CD8-positive, alpha-beta memory T cell (primary cell): ENCODE data around the gene NME9. TPM values are rescaled to one million over a fixed set of nuclear protein-coding genes. Genes with fewer than 3 reads are reported as not detected.
A peak's percentile ranks its signal among the peaks of the same experiment; 100 is the strongest.
"Not testable (repeated sequence)": the region's sequence is repeated elsewhere in the genome, so short reads cannot be mapped to it uniquely, and the experiment has no call there.

Experiments used
- CTCF ChIA-PET: fragments of 350-600 bp; sonication (Branson Sonifier 250); formaldehyde crosslinking; loops from one replicate; lab custom pipeline; 2021; ENCODE audit warnings: antibody characterized with exemption; lab: Charles Lee
- POLR2A ChIA-PET: fragments of 350-600 bp; sonication (Branson Sonifier 250); formaldehyde crosslinking; loops from one replicate; lab custom pipeline; 2021; ENCODE audit warnings: antibody characterized with exemption; lab: Charles Lee
- DNase-seq, 5 donors: peaks; one replicate each; pipeline versions ENCODE4 v3.0.0 to v3.0.0-alpha.2; 2020 to 2022; ENCODE audit warnings: mixed read lengths in 1 of 5
- H3K27ac ChIP-seq: one replicate; pipeline ENCODE4 v1.7.0; 2013; ENCODE audit warnings: low read depth, mild to moderate bottlenecking, low read length, moderate library complexity
- H3K27me3 ChIP-seq: 2 replicates; pipeline ENCODE4 v1.7.0; 2013; ENCODE audit warnings: low read length, mild to moderate bottlenecking; ENCODE audit not compliant: insufficient read depth, poor library complexity, severe bottlenecking
- H3K36me3 ChIP-seq: 2 replicates; pipeline ENCODE4 v1.7.0; 2013; ENCODE audit warnings: mild to moderate bottlenecking, low read length, moderate library complexity; ENCODE audit not compliant: insufficient read depth
- H3K4me1 ChIP-seq: 2 replicates; pipeline ENCODE4 v1.7.0; 2013; ENCODE audit warnings: mild to moderate bottlenecking, low read length, moderate library complexity; ENCODE audit not compliant: insufficient read depth
- H3K4me3 ChIP-seq: 2 replicates; pipeline ENCODE4 v1.7.0; 2013; ENCODE audit warnings: mild to moderate bottlenecking, low read length
- H3K9me3 ChIP-seq: 2 replicates; pipeline ENCODE4 v1.7.0; 2013; ENCODE audit warnings: mild to moderate bottlenecking, low read length
- H3K27ac Mint-ChIP-seq, 8 donors: one replicate each; pipeline ENCODE4 v1.8.0; 2020 to 2021; ENCODE audit warnings: mixed read lengths in 8 of 8, mild to moderate bottlenecking in 6 of 8, inconsistent platforms in 3 of 8, moderate library complexity in 3 of 8
- H3K27me3 Mint-ChIP-seq, 2 donors: one replicate each; pipeline ENCODE4 v1.8.0; 2020 to 2021; ENCODE audit warnings: mixed read lengths in 2 of 2, mild to moderate bottlenecking in 1 of 2, moderate library complexity in 1 of 2
- H3K36me3 Mint-ChIP-seq, 3 donors: one replicate each; pipeline ENCODE4 v1.8.0; 2020 to 2021; ENCODE audit warnings: mixed read lengths in 3 of 3, inconsistent platforms in 1 of 3, mild to moderate bottlenecking in 1 of 3
- H3K4me1 Mint-ChIP-seq, 3 donors: one replicate each; pipeline ENCODE4 v1.8.0; 2020 to 2021; ENCODE audit warnings: mixed read lengths in 3 of 3, inconsistent platforms in 1 of 3, mild to moderate bottlenecking in 1 of 3
- H3K4me3 Mint-ChIP-seq, 7 donors: one replicate each; pipeline ENCODE4 v1.8.0; 2020 to 2021; ENCODE audit warnings: mixed read lengths in 7 of 7, mild to moderate bottlenecking in 6 of 7, moderate library complexity in 4 of 7, inconsistent platforms in 2 of 7
- H3K9me3 Mint-ChIP-seq, 5 donors: one replicate each; pipeline ENCODE4 v1.8.0; 2020 to 2022; ENCODE audit warnings: mixed read lengths in 5 of 5, mild to moderate bottlenecking in 3 of 5, moderate library complexity in 2 of 5, inconsistent platforms in 1 of 5
- polyA plus RNA-seq: library from polyadenylated mRNA; unstranded; fragments of 300-500 nt; fragmentation: Illumina TruSeq; gene quantifications from one replicate; pipeline ENCODE4 v1.2.3, GENCODE V29; 2021
- total RNA-seq, 2 experiments: library from RNA; stranded (reverse); gene quantifications; one replicate each; pipeline ENCODE4 v1.2.3, GENCODE V29; 2021

The NME9 gene
- not detected for total RNA-seq
- 0.44 TPM for polyA plus RNA-seq

- peaks cover 7% of the 10 kb centered on the region for H3K4me1 ChIP-seq
- peak within 1 kb of the TSS; percentile 82 for H3K27ac ChIP-seq
- no peaks in the 10 kb centered on the region for H3K27me3 ChIP-seq
- CTCF ChIA-PET, result interaction anchor here (0.8 to 1.8 kb wide), 13 partner anchors 8 to 155 kb away, joined by 3 to 6 read pairs (median 4); partner anchors contain the start of gene DBR1
- peak within 1 kb of the TSS; percentile 80 for H3K4me3 ChIP-seq
- DNase-seq, result peak; percentile 87 to 97 (median 92)
- H3K4me1 Mint-ChIP-seq, result peaks cover 25 to 38% (median 30%) of the 10 kb centered on the region in 3 donors
- peak within 1 kb of the TSS; percentile 80 to 99 (median 98) for H3K27ac Mint-ChIP-seq
- H3K27me3 Mint-ChIP-seq, result peaks cover 0 to 4% of the 10 kb centered on the region in 2 donors
- H3K4me3 Mint-ChIP-seq, result peak within 1 kb of the TSS; percentile 95 to 98 (median 98)
- H3K9me3 ChIP-seq, result no peaks in the 10 kb centered on the region
- no peaks in the 10 kb centered on the region for H3K36me3 ChIP-seq
- H3K9me3 Mint-ChIP-seq, result no peaks in the 10 kb centered on the region
- POLR2A ChIA-PET, result interaction anchor here (0.6 kb wide), 1 partner anchor 97 kb away, joined by 6 read pairs; no protein-coding TSS in a partner anchor
- H3K36me3 Mint-ChIP-seq, result peaks cover 0 to 5% (median 0%) of the 10 kb centered on the region in 3 donors
Observed at GRCh38 chr3:138329127-138329983, at the start of gene NME9. NME9 (minus strand) TSS chr3:138329851; CDS start chr3:138329335, 516 bp downstream.

GRCh38 chr3:138378990-138379389 lies 49.3 kb upstream of the NME9 start:
- H3K4me1 ChIP-seq, result no peaks in the 10 kb centered on the region
- Mint-ChIP-seq H3K4me3 (no peak overlapping the region), H3K36me3 (no peaks in the 10 kb centered on the region), H3K4me1 (no peaks in the 10 kb centered on the region), H3K27ac (no peak overlapping the region), H3K9me3 (no peaks in the 10 kb centered on the region), H3K27me3 (peaks cover 5% of the 10 kb centered on the region in 2 donors)
- no peak overlapping the region for H3K27ac ChIP-seq
- no peak for DNase-seq
- POLR2A ChIA-PET, result no interaction called here
- no peaks in the 10 kb centered on the region for H3K36me3 ChIP-seq
- CTCF ChIA-PET, result no interaction called here
- no peaks in the 10 kb centered on the region for H3K9me3 ChIP-seq
- no peak overlapping the region for H3K4me3 ChIP-seq
- no peaks in the 10 kb centered on the region for H3K27me3 ChIP-seq

GRCh38 chr3:138378331-138378730 lies 48.7 kb upstream of the NME9 start:
- ChIA-PET CTCF (no interaction called here), POLR2A (no interaction called here)
- H3K36me3 Mint-ChIP-seq, result no peaks in the 10 kb centered on the region
- H3K9me3 ChIP-seq, result no peaks in the 10 kb centered on the region
- no peaks in the 10 kb centered on the region for H3K36me3 ChIP-seq
- H3K27me3 Mint-ChIP-seq, result peaks cover 0 to 3% of the 10 kb centered on the region in 2 donors
- no peaks in the 10 kb centered on the region for H3K4me1 ChIP-seq
- no peaks in the 10 kb centered on the region for H3K9me3 Mint-ChIP-seq
- H3K27ac Mint-ChIP-seq, result no peak overlapping the region
- no peaks in the 10 kb centered on the region for H3K27me3 ChIP-seq
- H3K4me1 Mint-ChIP-seq, result no peaks in the 10 kb centered on the region
- no peak for DNase-seq
- no peak overlapping the region for H3K4me3 ChIP-seq
- no peak overlapping the region for H3K27ac ChIP-seq
- H3K4me3 Mint-ChIP-seq, result no peak overlapping the region

GRCh38 chr3:138377804-138378203 lies 48.2 kb upstream of the NME9 start:
- Mint-ChIP-seq H3K4me1 (no peaks in the 10 kb centered on the region), H3K27ac (no peak overlapping the region), H3K9me3 (no peaks in the 10 kb centered on the region), H3K4me3 (no peak overlapping the region), H3K36me3 (no peaks in the 10 kb centered on the region), H3K27me3 (peaks cover 0 to 6% of the 10 kb centered on the region in 2 donors)
- H3K36me3 ChIP-seq, result no peaks in the 10 kb centered on the region
- POLR2A ChIA-PET, result no interaction called here
- H3K4me1 ChIP-seq, result no peaks in the 10 kb centered on the region
- no peaks in the 10 kb centered on the region for H3K9me3 ChIP-seq
- DNase-seq, result no peak
- CTCF ChIA-PET, result no interaction called here
- no peak overlapping the region for H3K27ac ChIP-seq
- no peak overlapping the region for H3K4me3 ChIP-seq
- H3K27me3 ChIP-seq, result no peaks in the 10 kb centered on the region

GRCh38 chr3:138377212-138377611 lies 47.6 kb upstream of the NME9 start:
- H3K4me3 ChIP-seq, H3K4me1 Mint-ChIP-seq, H3K9me3 Mint-ChIP-seq, DNase-seq, H3K27ac Mint-ChIP-seq, H3K9me3 ChIP-seq, H3K36me3 ChIP-seq, H3K27me3 Mint-ChIP-seq, H3K4me3 Mint-ChIP-seq, POLR2A ChIA-PET, H3K27ac ChIP-seq, H3K36me3 Mint-ChIP-seq, CTCF ChIA-PET, H3K27me3 ChIP-seq, H3K4me1 ChIP-seq: not testable (repeated sequence)

- Histone ChIP-seq H3K27ac (no peak overlapping the region), H3K36me3 (no peaks in the 10 kb centered on the region), H3K4me1 (no peaks in the 10 kb centered on the region), H3K27me3 (no peaks in the 10 kb centered on the region), H3K4me3 (no peak overlapping the region), H3K9me3 (no peaks in the 10 kb centered on the region)
- Mint-ChIP-seq H3K9me3 (no peaks in the 10 kb centered on the region), H3K27ac (no peak overlapping the region), H3K4me3 (no peak overlapping the region), H3K4me1 (no peaks in the 10 kb centered on the region), H3K27me3 (peaks cover 3 to 13% of the 10 kb centered on the region in 2 donors), H3K36me3 (no peaks in the 10 kb centered on the region)
- POLR2A ChIA-PET, result no interaction called here
- no peak for DNase-seq
- CTCF ChIA-PET, result no interaction called here
Observed at GRCh38 chr3:138376663-138377062, 47.0 kb upstream of the NME9 start.

- no peaks in the 10 kb centered on the region for H3K9me3 ChIP-seq
- CTCF ChIA-PET, result no interaction called here
- peaks cover 0 to 1% (median 0%) of the 10 kb centered on the region in 5 donors for H3K9me3 Mint-ChIP-seq
- H3K4me3 ChIP-seq, result no peak overlapping the region
- no peak overlapping the region for H3K27ac Mint-ChIP-seq
- no peak overlapping the region for H3K27ac ChIP-seq
- H3K4me3 Mint-ChIP-seq, result no peak overlapping the region
- DNase-seq, result no peak
- H3K4me1 Mint-ChIP-seq, result no peaks in the 10 kb centered on the region
- no peaks in the 10 kb centered on the region for H3K36me3 Mint-ChIP-seq
- H3K27me3 ChIP-seq, result no peaks in the 10 kb centered on the region
- peaks cover 10 to 24% of the 10 kb centered on the region in 2 donors for H3K27me3 Mint-ChIP-seq
- H3K36me3 ChIP-seq, result no peaks in the 10 kb centered on the region
- POLR2A ChIA-PET, result no interaction called here
- H3K4me1 ChIP-seq, result no peaks in the 10 kb centered on the region
Observed at GRCh38 chr3:138375447-138375846, 45.8 kb upstream of the NME9 start.

GRCh38 chr3:138374573-138375134 lies 45.0 kb upstream of the NME9 start:
- H3K4me1 Mint-ChIP-seq, result no peaks in the 10 kb centered on the region
- no peak overlapping the region for H3K4me3 Mint-ChIP-seq
- H3K4me3 ChIP-seq, result no peak overlapping the region
- DNase-seq, result no peak
- H3K27ac Mint-ChIP-seq, result no peak overlapping the region
- H3K27me3 Mint-ChIP-seq, result peaks cover 12 to 25% of the 10 kb centered on the region in 2 donors
- no peaks in the 10 kb centered on the region for H3K4me1 ChIP-seq
- no peak overlapping the region for H3K27ac ChIP-seq
- no peaks in the 10 kb centered on the region for H3K36me3 ChIP-seq
- H3K27me3 ChIP-seq, result no peaks in the 10 kb centered on the region
- ChIA-PET CTCF (no interaction called here), POLR2A (no interaction called here)
- H3K9me3 ChIP-seq, result no peaks in the 10 kb centered on the region
- H3K36me3 Mint-ChIP-seq, result no peaks in the 10 kb centered on the region
- peaks cover 0 to 1% (median 0%) of the 10 kb centered on the region in 5 donors for H3K9me3 Mint-ChIP-seq
